Measurements from ENCODE around the gene IMMP2L. TPM values are rescaled to one million over a fixed set of nuclear protein-coding genes. Genes with fewer than 3 reads are reported as not detected.

The IMMP2L gene
- total and polyA plus RNA-seq, 2 of the 8 experiments (the other 6 are each of a cell fraction or from before 2014, with no cell fraction given) = 2.3 to 10.1 TPM

DNA sequence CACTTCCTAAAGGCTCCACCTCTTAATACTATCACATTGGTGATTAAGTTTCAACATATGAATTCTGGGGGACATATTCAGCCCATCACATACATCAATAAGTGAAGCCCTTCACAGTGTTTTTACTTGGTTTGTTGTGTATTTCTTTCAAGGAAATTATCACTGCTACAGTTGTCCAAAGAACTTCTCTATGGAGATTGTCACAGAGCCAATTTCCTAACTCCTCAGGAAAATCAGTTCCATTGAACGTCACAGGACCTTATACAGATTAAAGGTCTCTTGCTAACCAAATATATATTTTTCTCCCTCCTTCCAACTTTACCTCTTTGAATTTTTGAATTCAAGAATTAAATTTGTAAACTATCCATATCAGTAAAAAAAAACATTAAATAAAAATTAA lies 357.0 kb downstream of the IMMP2L start (continued):
- TF ChIP-seq CHD7 (IDR thresholded peaks at IDR 0.05; ENCODE audit: insufficient replicate concordance, low read length) (no peak), RNF2 (IDR thresholded peaks at IDR 0.05; ENCODE audit: borderline replicate concordance, low read depth, low read length, missing control alignments, poor library complexity, severe bottlenecking) (no peak), SP4 (IDR thresholded peaks at IDR 0.05; ENCODE audit: low read length) (no peak), ZNF274 (IDR thresholded peaks at IDR 0.05; ENCODE audit: borderline replicate concordance, extremely low read depth, low read length) (no peak)

Data from H1 (cell line).